Effector memory CD4-positive, alpha-beta T cell (primary cell): ENCODE data around the gene SERTAD2.

ENCODE experiments used
- DNase-seq, 3 donors: peaks; one replicate each; pipeline ENCODE4 v3.0.0-alpha.2; 2020
- H3K27ac ChIP-seq: 2 replicates; pipeline ENCODE4 v1.7.0; 2013; ENCODE audit warnings: mild to moderate bottlenecking, low read length, moderate library complexity; ENCODE audit not compliant: insufficient read depth, poor library complexity, severe bottlenecking
- H3K27me3 ChIP-seq: replicated peaks from 2 replicates; pipeline ENCODE4 v1.7.0; 2013; ENCODE audit warnings: mild to moderate bottlenecking, low read length; ENCODE audit not compliant: insufficient read depth, control insufficient read depth, poor library complexity, severe bottlenecking
- H3K36me3 ChIP-seq: 2 replicates; pipeline ENCODE4 v1.7.0; 2013; ENCODE audit warnings: mild to moderate bottlenecking, low read length, moderate library complexity; ENCODE audit not compliant: control insufficient read depth, insufficient read depth
- H3K4me1 ChIP-seq: 2 replicates; pipeline ENCODE4 v1.7.0; 2013; ENCODE audit warnings: low read length, mild to moderate bottlenecking; ENCODE audit not compliant: control insufficient read depth, insufficient read depth, poor library complexity, severe bottlenecking
- H3K4me3 ChIP-seq: 2 replicates; pipeline ENCODE4 v1.7.0; 2013; ENCODE audit warnings: low read length, low read depth, mild to moderate bottlenecking; ENCODE audit not compliant: insufficient read depth, poor library complexity, severe bottlenecking
- H3K9me3 ChIP-seq: 2 replicates; pipeline ENCODE4 v1.7.0; 2013; ENCODE audit warnings: mild to moderate bottlenecking, low read length, moderate library complexity; ENCODE audit not compliant: control insufficient read depth

Gene SERTAD2

DNA sequence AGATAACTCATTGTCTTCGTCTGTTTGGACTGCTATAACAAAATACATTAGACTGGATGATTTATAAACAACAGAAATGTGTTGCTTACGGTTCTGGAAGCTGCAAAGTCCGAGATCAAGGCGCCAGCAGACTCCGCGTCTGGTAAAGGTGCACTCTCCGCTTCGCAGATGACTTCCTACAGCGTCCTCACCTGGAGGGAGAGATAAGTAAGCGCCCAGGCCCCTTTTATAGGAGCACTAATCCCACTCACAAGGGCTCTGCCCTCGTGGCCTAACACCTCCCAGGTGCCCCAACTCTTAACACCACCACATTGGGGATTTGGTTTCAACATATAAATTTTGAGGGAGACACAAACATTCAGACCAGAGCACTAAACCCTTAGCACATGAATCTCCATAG lies 51.3 kb downstream of the SERTAD2 start:
- no peaks in the 10 kb centered on the region for H3K9me3 ChIP-seq
- H3K27me3 ChIP-seq, result no peaks in the 10 kb centered on the region
- H3K27ac ChIP-seq, result no peak overlapping the region
- no peaks in the 10 kb centered on the region for H3K36me3 ChIP-seq
- H3K4me1 ChIP-seq, result peaks cover 4% of the 10 kb centered on the region
- H3K4me3 ChIP-seq, result no peak overlapping the region
- no peak for DNase-seq

DNA sequence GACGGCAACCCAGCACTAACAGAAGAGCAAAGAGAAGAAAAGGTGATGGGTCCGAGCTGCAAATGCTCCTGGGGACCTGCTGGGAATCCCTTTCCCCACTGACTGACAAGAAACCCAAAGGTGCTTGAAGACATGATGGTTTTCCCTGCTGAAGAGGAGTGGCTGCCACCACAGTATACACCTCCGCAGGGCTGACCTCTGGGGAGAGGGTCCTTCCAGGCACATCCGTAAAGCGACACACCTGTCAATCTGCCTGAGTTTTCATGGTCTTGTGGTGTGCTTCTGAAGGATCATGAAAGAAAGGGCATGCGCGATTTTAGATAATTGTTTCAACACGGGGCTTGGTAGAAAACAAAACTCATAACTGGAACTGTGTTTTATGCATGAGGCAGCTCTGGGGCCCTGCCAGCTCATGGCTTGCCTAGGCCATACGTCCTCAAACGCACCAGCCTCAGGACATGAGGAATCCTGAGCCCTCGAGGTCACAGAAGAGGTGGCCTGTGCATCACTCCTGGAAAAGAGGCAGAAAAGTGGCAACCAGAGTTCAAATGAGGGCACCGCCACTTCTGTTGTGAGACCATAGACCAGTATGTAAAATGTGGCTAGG lies 51.8 kb downstream of the SERTAD2 start:
- Histone ChIP-seq H3K27ac (no peak overlapping the region), H3K4me3 (no peak overlapping the region), H3K4me1 (no peaks in the 10 kb centered on the region), H3K9me3 (no peaks in the 10 kb centered on the region), H3K27me3 (no peaks in the 10 kb centered on the region), H3K36me3 (no peaks in the 10 kb centered on the region)
- no peak for DNase-seq

DNA sequence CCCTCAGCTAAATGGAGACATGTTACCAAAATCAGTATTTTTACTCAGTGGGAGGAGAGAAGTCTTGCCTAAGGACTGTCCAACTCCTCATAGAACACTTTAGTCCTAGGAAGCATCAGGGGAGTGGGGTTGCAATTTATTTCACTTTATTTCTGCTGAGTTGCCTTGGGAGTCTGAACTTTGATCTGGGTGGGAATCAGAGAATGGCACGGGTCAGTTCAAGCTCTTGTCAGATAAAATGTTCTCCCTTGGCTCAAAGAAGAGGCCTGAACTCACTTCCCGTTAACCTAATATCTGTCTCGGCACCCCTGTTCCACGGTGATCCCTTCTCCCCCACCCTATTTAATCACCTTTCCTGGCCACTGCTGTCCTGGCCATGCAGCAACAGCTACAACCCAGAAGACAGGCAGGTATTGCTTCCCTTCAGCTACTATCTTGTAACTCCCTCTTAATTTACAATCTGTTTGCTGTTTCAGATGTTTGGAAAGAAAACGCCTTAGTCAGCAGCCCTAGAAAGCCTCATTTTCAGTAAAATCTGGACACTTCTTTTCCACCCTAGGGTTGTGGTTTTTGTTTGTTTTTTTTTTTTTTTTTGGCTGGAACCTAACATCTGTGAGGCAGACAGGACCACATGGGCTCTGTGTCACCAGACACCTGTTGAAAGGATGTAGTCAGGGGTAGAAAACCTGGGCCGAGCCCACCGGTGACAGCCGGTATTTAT lies 52.5 kb downstream of the SERTAD2 start:
- Histone ChIP-seq H3K36me3 (no peaks in the 10 kb centered on the region), H3K27ac (no peak overlapping the region), H3K27me3 (no peaks in the 10 kb centered on the region), H3K9me3 (no peaks in the 10 kb centered on the region), H3K4me1 (no peaks in the 10 kb centered on the region), H3K4me3 (no peak overlapping the region)
- DNase-seq, result no peak

DNA sequence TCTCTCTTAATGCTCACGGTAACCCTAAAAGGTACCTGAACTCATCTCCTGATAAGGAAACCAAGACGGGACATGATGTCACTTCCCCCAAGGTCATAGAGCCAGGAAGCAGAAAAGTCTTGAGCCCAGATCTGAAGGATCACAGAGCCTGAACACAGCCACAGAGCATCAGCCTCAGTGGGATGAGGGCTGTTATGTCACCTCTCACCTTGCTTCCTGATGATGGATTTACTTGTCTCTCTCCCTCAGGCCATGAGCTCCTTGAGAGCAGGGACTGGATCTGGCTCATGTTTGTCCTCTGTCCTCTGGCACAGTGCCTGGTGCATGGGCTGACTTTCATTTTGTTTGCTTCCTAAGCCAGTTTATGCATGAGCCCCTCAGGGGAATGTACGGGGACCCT lies 54.2 kb downstream of the SERTAD2 start:
- Histone ChIP-seq H3K36me3 (no peaks in the 10 kb centered on the region), H3K27me3 (no peaks in the 10 kb centered on the region), H3K4me1 (no peaks in the 10 kb centered on the region), H3K4me3 (no peak overlapping the region), H3K27ac (no peak overlapping the region), H3K9me3 (no peaks in the 10 kb centered on the region)
- DNase-seq, result no peak

DNA sequence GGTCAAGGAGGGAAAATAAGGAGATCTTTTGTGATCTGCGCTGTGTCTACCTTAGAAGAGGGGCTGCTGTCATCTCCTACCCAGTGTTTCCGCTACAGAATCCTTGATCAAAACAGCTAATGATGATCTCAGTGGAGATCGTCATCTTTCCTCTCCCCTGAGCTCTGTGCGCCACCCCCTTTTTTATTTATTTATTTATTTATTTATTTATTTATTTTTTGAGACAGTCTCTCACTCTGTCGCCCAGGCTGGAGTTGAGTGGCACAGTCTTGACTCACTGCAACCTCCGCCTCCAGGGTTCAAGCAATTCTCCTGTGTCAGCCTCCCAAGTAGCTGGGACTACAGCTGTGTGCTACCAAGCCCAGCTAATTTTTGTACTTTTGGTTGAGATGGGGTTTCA lies 55.5 kb downstream of the SERTAD2 start:
- Histone ChIP-seq H3K27me3 (no peaks in the 10 kb centered on the region), H3K4me1 (no peaks in the 10 kb centered on the region), H3K4me3 (no peak overlapping the region), H3K27ac (no peak overlapping the region), H3K36me3 (peaks cover 5% of the 10 kb centered on the region), H3K9me3 (no peaks in the 10 kb centered on the region)
- DNase-seq, result no peak

DNA sequence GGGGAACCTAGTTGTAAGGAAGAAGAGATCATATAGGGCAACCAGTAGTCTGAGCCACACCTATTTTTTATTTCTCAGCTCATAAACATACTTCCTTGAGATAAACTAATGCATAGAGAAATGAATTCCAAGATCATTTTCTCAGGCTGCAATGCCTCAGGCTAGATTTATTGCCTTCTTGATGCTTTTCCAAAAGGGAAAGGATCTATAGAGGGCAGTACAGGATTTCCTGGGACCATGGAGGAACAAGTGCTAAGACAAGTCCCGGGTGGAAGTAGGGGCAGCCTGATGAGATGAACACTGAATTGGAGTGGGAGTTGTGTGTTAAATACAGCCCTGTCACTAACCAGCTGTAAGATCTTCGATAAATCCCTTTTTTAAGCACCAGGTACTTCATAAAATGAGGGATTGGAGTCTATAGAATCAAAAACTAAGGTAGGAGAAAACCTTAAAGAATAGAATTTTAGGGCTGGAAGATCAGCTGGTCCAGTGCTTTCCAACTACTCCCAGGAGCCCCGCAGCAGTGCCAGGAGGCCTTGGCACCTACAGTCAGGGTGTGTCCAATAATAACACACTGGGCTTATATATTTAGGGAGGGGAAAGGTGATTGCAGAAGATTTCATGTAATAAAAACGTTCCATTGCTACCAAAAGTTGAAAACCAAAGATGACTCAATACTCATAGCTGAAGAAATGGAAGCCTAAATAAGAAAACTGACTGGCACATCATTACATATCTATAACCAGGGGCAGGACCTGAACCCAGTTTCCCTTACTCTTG lies 58.1 kb downstream of the SERTAD2 start:
- H3K4me3 ChIP-seq, result no peak overlapping the region
- H3K27me3 ChIP-seq, result no peaks in the 10 kb centered on the region
- no peak overlapping the region for H3K27ac ChIP-seq
- no peaks in the 10 kb centered on the region for H3K4me1 ChIP-seq
- H3K9me3 ChIP-seq, result no peaks in the 10 kb centered on the region
- H3K36me3 ChIP-seq, result peaks cover 22% of the 10 kb centered on the region
- DNase-seq, result no peak

DNA sequence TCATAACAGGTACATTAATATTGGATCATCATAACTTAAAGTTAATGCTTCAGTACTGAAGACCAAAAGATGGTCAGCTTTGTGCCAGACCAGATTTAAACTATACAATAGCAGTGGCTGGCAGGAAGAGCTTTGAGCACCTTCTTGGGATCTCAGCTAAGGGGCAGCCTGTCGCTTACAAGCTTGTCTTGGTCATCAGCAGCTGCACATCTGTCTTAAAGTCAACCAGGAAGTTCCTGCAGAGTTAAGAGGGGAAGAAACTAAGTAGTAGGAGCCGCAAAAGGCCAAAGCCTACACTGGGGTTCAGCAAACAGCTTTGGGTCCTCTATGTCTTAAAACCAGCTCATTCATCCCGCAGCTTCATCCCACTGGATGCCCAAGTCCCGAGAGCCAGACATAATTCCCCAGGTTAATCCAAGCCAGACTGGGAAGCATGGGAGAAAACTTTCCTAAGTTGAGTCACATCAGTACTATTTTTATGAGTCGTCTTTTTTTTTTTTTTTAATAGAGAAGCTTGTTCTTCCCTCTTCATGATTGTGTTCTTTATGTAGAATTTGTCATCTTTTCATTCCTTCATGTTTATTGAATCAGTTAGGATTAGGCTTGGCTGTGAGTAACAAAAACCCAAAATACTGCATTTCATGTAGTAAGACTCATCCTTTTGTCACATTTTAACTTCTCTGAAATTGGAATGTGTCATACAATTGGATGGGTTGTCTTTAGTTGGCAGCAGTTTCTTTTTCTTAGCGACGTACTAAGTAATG lies 59.3 kb downstream of the SERTAD2 start:
- H3K4me3 ChIP-seq, result no peak overlapping the region
- no peaks in the 10 kb centered on the region for H3K4me1 ChIP-seq
- peaks cover 25% of the 10 kb centered on the region for H3K36me3 ChIP-seq
- no peak for DNase-seq
- H3K27me3 ChIP-seq, result no peaks in the 10 kb centered on the region
- H3K9me3 ChIP-seq, result no peaks in the 10 kb centered on the region
- no peak overlapping the region for H3K27ac ChIP-seq

DNA sequence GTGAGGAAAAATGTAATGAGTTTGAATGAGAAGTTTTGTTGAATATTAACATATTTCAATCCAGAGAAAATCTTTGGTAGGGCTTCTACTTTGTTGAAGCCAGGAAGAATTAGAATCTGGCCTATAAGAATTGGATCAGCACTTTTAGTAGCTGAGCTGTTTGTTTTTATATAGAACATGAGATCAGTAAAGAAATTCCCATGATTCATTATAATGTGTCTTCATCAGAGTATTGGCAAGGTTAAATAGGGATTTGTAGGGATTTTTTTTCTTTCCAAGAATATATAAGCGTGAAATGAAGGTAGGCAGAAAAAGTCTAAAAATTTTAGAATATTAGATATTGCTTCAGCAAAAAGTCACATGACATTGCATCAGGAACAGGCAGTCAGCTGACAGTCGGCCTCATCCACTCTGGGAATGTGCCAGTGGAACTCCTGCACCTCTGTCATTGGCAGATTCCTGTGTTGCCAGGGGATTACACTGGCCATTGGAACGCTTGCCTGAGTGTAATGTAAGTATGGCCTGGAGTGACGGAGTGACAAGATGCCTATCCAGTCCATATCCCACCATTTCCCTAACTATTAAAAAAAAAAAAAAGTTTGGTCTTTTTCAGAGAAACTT lies 60.6 kb downstream of the SERTAD2 start:
- no peak for DNase-seq
- no peaks in the 10 kb centered on the region for H3K4me1 ChIP-seq
- H3K27ac ChIP-seq, result no peak overlapping the region
- no peaks in the 10 kb centered on the region for H3K9me3 ChIP-seq
- peaks cover 27% of the 10 kb centered on the region for H3K36me3 ChIP-seq
- H3K4me3 ChIP-seq, result no peak overlapping the region
- H3K27me3 ChIP-seq, result no peaks in the 10 kb centered on the region

DNA sequence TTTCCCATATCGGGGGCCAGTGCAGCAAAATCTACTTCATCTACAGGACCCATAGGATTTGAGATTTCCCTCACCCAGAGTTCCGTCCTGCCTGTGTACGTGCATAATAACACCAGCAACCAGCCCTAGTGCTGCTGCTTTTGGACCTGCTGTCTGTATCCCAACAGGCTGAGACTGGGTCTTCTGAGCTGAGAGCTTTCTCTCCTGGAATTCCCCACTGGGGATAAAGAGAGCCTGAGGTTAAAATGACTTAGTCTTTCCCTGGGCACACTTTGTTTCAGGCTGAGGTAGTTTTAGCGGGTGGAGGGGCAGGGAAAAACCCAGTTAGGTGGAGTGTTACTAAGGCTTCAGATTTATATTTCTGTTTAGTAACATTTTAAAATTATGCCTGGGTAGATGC lies 62.5 kb downstream of the SERTAD2 start:
- DNase-seq, result no peak
- no peak overlapping the region for H3K27ac ChIP-seq
- no peak overlapping the region for H3K4me3 ChIP-seq
- no peaks in the 10 kb centered on the region for H3K4me1 ChIP-seq
- H3K27me3 ChIP-seq, result no peaks in the 10 kb centered on the region
- peaks cover 28% of the 10 kb centered on the region for H3K36me3 ChIP-seq
- H3K9me3 ChIP-seq, result no peaks in the 10 kb centered on the region
